T-helper 17 cell (primary cell): ENCODE data around the gene CAVIN3. TPM values are rescaled to one million over a fixed set of nuclear protein-coding genes. Genes with fewer than 3 reads are reported as not detected.
A peak's percentile ranks its signal among the peaks of the same experiment; 100 is the strongest.

ENCODE experiments used
- ATAC-seq: fragments of 150-1000 bp; cut with Tn5 transposase; 2 replicates; pipeline ENCODE4 v1.10.0; 2021; ENCODE audit warnings: mild to moderate bottlenecking, moderate library complexity
- DNase-seq, 3 donors: peaks; one replicate each; pipeline versions ENCODE4 v3.0.0 to v3.0.0-alpha.2; 2020 to 2021
- H3K9me3 ChIP-seq: one replicate; pipeline ENCODE4 v1.7.0; 2013; ENCODE audit warnings: low read length, mild to moderate bottlenecking; ENCODE audit not compliant: control insufficient read depth, poor library complexity, severe bottlenecking
- H3K27ac Mint-ChIP-seq: one replicate; pipeline ENCODE4 v1.8.0; 2022; ENCODE audit warnings: mild to moderate bottlenecking, moderate library complexity, mixed read lengths
- H3K27me3 Mint-ChIP-seq: one replicate; pipeline ENCODE4 v1.8.0; 2022; ENCODE audit warnings: mixed read lengths
- H3K36me3 Mint-ChIP-seq: one replicate; pipeline ENCODE4 v1.8.0; 2022; ENCODE audit warnings: low read depth, mixed read lengths
- H3K4me1 Mint-ChIP-seq: one replicate; pipeline ENCODE4 v1.8.0; 2022; ENCODE audit warnings: mild to moderate bottlenecking, mixed read lengths
- H3K4me3 Mint-ChIP-seq: one replicate; pipeline ENCODE4 v1.8.0; 2022; ENCODE audit warnings: mild to moderate bottlenecking, moderate library complexity, mixed read lengths
- total RNA-seq, 4 donors: library from RNA in 2 of 4; stranded (reverse) in 2 of 4; gene quantifications; one replicate each; pipeline ENCODE4 v1.2.3 and lab custom pipeline; 2022 to 2026

Gene CAVIN3
- total RNA-seq (not detected), total RNA-seq (lab: John Stamatoyannopoulos, UW) (0.23 reads per million in 2 donors)

- peak in 1 of 3 donors; percentile 15 for DNase-seq
- Mint-ChIP-seq H3K27me3 (peaks cover 72% of the 10 kb centered on the region), H3K4me3 (peak within 1 kb of the TSS; percentile 81)
Measured at GRCh38 chr11:6320411-6321155, at the start of gene CAVIN3. TSS of gene CAVIN3 (minus strand) at chr11:6320501. CDS start at chr11:6320476, 25 bp downstream.

GRCh38 chr11:6365659-6366058 is 45.4 kb upstream of the CAVIN3 start:
- H3K4me3 Mint-ChIP-seq = no peak overlapping the region
- ATAC-seq (no peak), DNase-seq (no peak)
- H3K36me3 Mint-ChIP-seq = no peaks in the 10 kb centered on the region
- H3K9me3 ChIP-seq = no peaks in the 10 kb centered on the region
- no peak overlapping the region for H3K27ac Mint-ChIP-seq
- no peaks in the 10 kb centered on the region for H3K27me3 Mint-ChIP-seq
- H3K4me1 Mint-ChIP-seq = peaks cover 6% of the 10 kb centered on the region

More at GRCh38 chr11:6320411-6321155, at the start of gene CAVIN3:
- peak; percentile 30 for ATAC-seq
- H3K9me3 ChIP-seq = no peaks in the 10 kb centered on the region
- H3K4me1 Mint-ChIP-seq = peaks cover 12% of the 10 kb centered on the region
- peaks cover 8% of the 10 kb centered on the region for H3K36me3 Mint-ChIP-seq
- H3K27ac Mint-ChIP-seq = no peak within 1 kb of the TSS

GRCh38 chr11:6362873-6363678 is 42.8 kb upstream of the CAVIN3 start:
- Mint-ChIP-seq H3K27me3 (no peaks in the 10 kb centered on the region), H3K4me3 (no peak overlapping the region), H3K27ac (no peak overlapping the region), H3K36me3 (no peaks in the 10 kb centered on the region), H3K4me1 (peaks cover 6% of the 10 kb centered on the region)
- peak; percentile 90 for ATAC-seq
- peak; percentile 18 to 54 (median 26) for DNase-seq
- H3K9me3 ChIP-seq = no peaks in the 10 kb centered on the region

- Mint-ChIP-seq H3K27ac (no peak overlapping the region), H3K4me1 (peaks cover 6% of the 10 kb centered on the region), H3K36me3 (no peaks in the 10 kb centered on the region), H3K27me3 (no peaks in the 10 kb centered on the region), H3K4me3 (no peak overlapping the region)
- DNase-seq (no peak), ATAC-seq (no peak)
- H3K9me3 ChIP-seq = no peaks in the 10 kb centered on the region
Measured at GRCh38 chr11:6362185-6362872, 42.0 kb upstream of the CAVIN3 start.

- Mint-ChIP-seq H3K4me3 (no peak overlapping the region), H3K27me3 (no peaks in the 10 kb centered on the region), H3K27ac (no peak overlapping the region), H3K4me1 (peaks cover 9% of the 10 kb centered on the region), H3K36me3 (no peaks in the 10 kb centered on the region)
- no peak for ATAC-seq
- H3K9me3 ChIP-seq = no peaks in the 10 kb centered on the region
- DNase-seq = no peak
Measured at GRCh38 chr11:6360183-6360582, 39.9 kb upstream of the CAVIN3 start.

GRCh38 chr11:6357222-6357621 is 36.9 kb upstream of the CAVIN3 start:
- no peak overlapping the region for H3K27ac Mint-ChIP-seq
- no peak for DNase-seq

GRCh38 chr11:6356503-6357055 is 36.3 kb upstream of the CAVIN3 start:
- H3K9me3 ChIP-seq = no peaks in the 10 kb centered on the region
- Mint-ChIP-seq H3K36me3 (no peaks in the 10 kb centered on the region), H3K27ac (no peak overlapping the region), H3K27me3 (peaks cover 6% of the 10 kb centered on the region), H3K4me1 (peaks cover 13% of the 10 kb centered on the region), H3K4me3 (no peak overlapping the region)
- ATAC-seq = no peak
- no peak for DNase-seq

More at GRCh38 chr11:6357222-6357621, 36.9 kb upstream of the CAVIN3 start:
- Mint-ChIP-seq H3K4me1 (peaks cover 10% of the 10 kb centered on the region), H3K4me3 (no peak overlapping the region), H3K36me3 (no peaks in the 10 kb centered on the region), H3K27me3 (peaks cover 6% of the 10 kb centered on the region)
- no peak for ATAC-seq
- no peaks in the 10 kb centered on the region for H3K9me3 ChIP-seq

GRCh38 chr11:6354651-6355485 is 34.6 kb upstream of the CAVIN3 start:
- no peaks in the 10 kb centered on the region for H3K36me3 Mint-ChIP-seq
- H3K4me3 Mint-ChIP-seq = no peak overlapping the region
- DNase-seq (no peak), ATAC-seq (no peak)
- no peaks in the 10 kb centered on the region for H3K9me3 ChIP-seq
- H3K4me1 Mint-ChIP-seq = peaks cover 12% of the 10 kb centered on the region
- H3K27ac Mint-ChIP-seq = no peak overlapping the region
- H3K27me3 Mint-ChIP-seq = peaks cover 6% of the 10 kb centered on the region

- Mint-ChIP-seq H3K36me3 (no peaks in the 10 kb centered on the region), H3K4me3 (no peak overlapping the region), H3K27me3 (peaks cover 6% of the 10 kb centered on the region), H3K27ac (peak overlapping the region; percentile 68), H3K4me1 (peaks cover 12% of the 10 kb centered on the region)
- ATAC-seq (peak; percentile 76), DNase-seq (peak; percentile 16 to 44 (median 16))
- no peaks in the 10 kb centered on the region for H3K9me3 ChIP-seq
Measured at GRCh38 chr11:6353367-6353987, 33.2 kb upstream of the CAVIN3 start.

GRCh38 chr11:6351782-6352382 is 31.6 kb upstream of the CAVIN3 start:
- no peak overlapping the region for H3K27ac Mint-ChIP-seq

GRCh38 chr11:6350486-6350885 is 30.2 kb upstream of the CAVIN3 start:
- peaks cover 8% of the 10 kb centered on the region for H3K4me1 Mint-ChIP-seq
- ATAC-seq (no peak), DNase-seq (no peak)
- no peak overlapping the region for H3K27ac Mint-ChIP-seq
- no peaks in the 10 kb centered on the region for H3K36me3 Mint-ChIP-seq
- H3K4me3 Mint-ChIP-seq = no peak overlapping the region
- H3K27me3 Mint-ChIP-seq = peaks cover 18% of the 10 kb centered on the region
- no peaks in the 10 kb centered on the region for H3K9me3 ChIP-seq

More at GRCh38 chr11:6351782-6352382, 31.6 kb upstream of the CAVIN3 start:
- no peaks in the 10 kb centered on the region for H3K9me3 ChIP-seq
- peaks cover 12% of the 10 kb centered on the region for H3K27me3 Mint-ChIP-seq
- DNase-seq = no peak
- peak; percentile 41 for ATAC-seq
- H3K36me3 Mint-ChIP-seq = no peaks in the 10 kb centered on the region
- peaks cover 8% of the 10 kb centered on the region for H3K4me1 Mint-ChIP-seq
- no peak overlapping the region for H3K4me3 Mint-ChIP-seq
